Inflammatory macrophage treated with lipopolysaccharide for 4 hours (primary cell): ENCODE data around the gene FAM161B.
A peak's percentile ranks its signal among the peaks of the same experiment; 100 is the strongest.
"Not testable (repeated sequence)": the region's sequence is repeated elsewhere in the genome, so short reads cannot be mapped to it uniquely, and the experiment has no call there.

Source experiments
- DNase-seq: peaks from one replicate; pipeline ENCODE4 v3.0.0-alpha.2; 2020

Gene FAM161B

DNA sequence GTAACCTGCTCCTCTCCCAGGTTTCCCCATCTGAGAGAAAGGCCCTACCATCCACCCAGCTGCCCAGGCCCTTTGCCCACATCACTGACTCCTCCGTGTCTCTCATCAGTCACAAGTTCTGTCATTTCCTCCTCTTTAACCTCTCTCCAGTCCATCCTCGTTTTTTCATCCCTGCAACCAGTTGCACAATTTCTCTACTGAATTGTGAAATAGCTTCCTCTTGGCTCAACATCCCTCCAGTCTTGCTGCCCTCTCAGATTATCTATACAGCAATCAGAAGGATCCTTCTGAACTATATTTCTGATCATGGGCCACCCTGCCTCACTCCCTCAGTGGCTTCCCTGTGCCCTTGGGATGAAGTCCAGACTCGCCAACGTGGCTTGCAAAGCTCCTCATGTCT, 6.8 kb downstream of the FAM161B start:
- peak; percentile 86 for DNase-seq

DNA sequence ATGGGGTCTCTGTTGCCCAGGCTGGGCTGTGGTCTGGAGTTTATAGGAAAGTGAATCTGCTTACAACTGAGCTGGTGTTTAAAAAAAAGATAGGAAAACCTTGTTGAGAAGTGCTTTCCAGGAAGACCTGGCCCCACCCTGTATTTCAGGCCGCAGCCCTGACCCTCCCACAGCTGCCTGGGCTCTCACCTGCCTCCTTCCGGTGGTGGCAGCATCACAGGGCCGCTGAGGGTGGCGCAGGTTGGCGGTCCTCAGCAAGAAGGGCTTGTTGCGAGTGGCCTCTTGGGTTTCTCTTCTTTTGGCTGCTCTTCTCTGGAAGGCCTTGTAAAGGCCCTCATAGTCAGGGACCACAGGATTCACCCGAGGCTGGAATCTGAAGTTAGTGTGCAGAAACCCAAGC, 7.7 kb downstream of the FAM161B start:
- DNase-seq: no peak

DNA sequence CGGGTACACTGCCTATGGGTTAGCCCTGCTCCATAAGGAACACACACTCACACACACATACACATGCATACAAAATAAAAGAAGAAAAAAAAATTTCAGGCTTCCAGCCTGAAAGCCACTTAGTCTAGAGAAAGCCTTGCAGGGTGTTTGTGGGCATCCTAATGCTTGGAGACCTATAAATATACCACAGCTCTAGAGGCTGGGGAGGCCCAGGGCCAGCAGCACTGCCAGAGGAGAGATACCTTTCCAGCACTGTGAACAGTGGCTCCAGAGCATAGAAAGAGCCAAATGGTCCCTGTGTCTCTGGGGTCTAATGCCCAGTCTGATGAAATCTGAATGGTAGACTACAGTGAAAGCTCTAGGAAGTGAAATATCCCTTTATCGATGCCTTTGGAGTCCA, 12.9 kb downstream of the FAM161B start:
- DNase-seq: no peak

DNA sequence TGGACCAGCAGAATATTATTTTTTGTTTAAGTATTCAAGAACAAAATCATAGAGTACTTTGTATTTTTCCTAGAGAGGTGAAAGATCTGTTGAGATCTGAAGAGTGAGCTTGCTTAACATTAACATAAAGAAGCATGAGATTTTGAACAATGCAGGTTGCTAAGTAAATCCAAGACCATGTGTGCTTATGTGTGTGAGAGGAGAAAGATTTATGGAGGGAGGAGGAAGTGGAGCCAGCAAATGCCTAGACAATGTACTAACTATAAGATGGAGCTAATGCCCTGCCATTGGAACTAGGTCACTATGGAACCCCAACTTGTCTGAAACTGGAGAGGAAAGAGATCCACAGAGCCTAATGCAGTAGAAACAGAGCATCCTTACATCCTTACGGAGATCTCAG, 13.3 kb downstream of the FAM161B start:
- no peak for DNase-seq

DNA sequence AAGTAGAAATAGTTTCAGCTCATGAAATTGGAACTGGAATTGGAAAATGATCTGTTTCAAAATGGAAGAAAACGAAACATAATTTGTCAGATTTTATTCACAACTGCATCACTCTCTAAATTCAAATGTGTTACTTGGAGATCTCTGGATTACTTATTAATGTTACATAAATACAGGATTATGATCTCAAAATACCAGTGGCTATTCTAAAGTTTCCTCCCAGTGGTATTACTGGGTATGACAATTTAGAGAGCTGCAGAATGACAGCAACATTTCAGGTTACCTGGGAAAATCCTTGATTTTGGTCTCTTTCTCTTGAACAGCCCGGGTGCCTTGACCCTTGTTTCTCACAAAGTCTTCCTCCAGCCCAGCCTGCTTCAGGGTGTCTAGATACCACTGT, 14.2 kb downstream of the FAM161B start:
- DNase-seq: no peak

DNA sequence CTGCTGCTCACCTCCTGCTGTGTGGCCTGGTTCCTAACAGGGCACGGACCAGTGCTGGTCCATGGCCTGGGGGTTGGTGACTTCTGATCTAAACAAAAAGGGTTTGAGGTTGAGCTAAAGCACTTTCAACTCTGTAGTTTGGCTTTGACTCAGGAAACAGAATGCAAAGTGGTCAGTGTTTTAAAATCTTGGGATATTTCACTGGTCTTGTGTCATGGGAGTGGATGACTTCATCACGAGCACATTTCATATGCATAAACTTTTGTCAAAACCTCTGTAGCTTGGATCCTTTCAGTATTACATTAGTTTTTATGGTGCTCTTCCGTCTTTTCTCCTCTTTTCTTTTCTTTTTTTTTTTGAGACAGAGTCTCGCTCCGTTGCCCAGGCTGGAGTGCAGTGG, 25.6 kb downstream of the FAM161B start:
- DNase-seq: peak; percentile 33

DNA sequence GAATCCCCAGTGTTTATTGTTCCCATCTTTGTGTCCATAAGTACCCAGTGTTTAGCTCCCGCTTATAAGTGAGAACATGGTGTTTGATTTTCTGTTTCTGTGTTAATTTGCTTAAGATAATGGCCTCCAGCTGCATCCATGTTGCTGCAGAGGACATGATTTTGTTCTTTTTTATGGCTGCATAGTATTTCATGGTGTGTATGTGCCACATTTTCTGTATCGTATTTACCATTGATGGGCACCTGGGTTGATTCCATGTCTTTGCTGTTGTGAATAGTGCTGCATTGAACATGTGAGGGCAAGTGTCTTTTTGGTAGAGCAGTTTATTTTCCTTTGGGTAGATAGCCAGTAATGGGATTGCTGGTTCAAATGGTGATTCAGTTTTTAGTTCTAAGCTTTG, 30.4 kb downstream of the FAM161B start:
- DNase-seq: not testable (repeated sequence)

DNA sequence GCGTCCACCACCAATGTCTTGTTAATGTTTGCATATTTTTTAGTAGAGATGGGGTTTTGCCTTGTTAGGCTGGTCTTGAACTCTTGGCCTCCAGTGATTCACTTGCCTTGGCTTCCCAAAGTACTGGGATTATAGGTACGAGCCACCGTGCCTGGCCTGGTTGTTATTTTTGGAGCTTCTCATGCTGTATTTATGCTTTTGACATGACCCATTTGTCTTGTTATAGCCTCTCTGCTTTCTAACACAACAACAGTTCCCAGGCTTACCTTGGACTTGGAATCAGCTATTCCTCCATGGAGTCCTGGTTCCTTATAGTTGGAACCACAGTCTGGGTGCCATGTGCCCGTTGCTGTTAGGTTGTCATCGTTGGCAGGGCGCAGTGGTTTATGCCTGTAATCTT, 33.6 kb downstream of the FAM161B start:
- no peak for DNase-seq

DNA sequence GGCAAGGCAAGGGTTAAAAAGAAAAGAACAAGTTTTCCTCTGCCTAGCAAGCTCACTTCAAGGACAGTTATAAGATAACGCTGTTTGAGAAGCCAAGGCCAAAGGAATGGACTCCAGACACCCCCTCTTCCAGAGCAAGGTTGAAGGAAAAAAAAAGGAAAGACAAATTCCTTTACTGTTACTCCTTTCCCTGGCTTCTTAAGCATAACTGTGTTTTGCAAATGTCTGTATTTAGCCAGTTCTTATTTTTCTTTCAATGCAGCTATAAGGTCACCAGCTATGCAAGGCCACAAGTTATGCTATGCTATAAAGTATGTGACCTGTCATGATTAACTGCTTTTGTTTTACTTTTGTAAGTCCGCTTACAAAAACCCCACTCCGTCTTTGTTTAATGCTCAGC, 36.6 kb downstream of the FAM161B start:
- no peak for DNase-seq

DNA sequence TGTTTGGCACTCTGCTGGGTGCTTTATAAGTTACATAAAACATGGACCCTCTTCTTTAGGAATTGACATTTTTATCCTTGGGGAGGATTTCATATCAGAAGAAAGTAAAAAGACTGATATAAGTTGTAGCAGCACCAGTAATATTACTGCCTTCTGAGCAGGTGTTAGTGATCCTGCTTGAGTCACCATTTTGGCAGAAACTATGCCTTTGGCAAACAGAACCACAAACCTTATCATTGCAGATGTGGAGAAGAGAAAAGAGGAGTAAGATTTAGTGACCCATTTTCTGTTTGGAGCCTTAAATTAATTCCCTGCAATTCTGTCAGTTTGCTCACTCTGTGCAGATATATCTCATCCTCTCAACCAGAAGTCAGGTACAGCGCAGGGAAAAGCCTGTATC, 40.2 kb downstream of the FAM161B start:
- DNase-seq: no peak

DNA sequence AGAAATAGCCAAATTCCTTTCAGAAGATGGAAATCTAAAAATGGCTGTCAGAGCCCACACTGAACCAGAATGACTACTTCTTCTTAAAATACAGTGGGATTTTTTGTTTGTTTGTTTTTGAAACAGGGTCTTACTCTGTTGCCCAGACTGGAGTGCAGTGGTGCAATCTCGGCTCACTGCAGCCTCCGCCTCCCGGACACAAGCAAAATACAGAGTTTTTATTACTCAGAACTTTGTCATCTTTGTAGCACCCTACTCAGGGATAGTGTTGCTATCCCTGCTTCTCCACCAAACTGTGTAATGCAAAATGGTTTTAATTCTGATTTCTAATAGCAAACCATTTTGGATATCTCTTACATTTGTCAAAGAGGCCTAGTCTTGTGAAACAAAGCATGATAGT, 46.9 kb downstream of the FAM161B start:
- no peak for DNase-seq

DNA sequence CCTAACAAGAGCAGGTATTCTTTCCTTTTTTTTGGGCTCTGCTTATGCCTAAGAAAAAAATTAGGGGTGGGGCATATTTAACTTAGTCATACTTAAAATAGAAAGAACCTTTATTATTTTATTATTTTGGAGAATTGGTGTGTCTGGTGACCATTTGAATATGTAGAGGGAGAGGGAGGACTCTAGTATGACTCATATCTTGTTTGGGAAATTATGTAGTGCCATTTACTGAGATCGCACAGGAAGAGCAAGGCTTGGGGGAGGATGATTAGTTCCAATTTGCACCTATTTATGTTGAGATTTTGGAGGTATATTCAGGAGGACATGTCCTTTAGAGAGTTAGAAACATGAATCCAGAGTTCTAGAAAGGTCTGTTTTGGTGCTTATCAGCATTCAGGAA, 53.4 kb downstream of the FAM161B start:
- DNase-seq: peak; percentile 2

DNA sequence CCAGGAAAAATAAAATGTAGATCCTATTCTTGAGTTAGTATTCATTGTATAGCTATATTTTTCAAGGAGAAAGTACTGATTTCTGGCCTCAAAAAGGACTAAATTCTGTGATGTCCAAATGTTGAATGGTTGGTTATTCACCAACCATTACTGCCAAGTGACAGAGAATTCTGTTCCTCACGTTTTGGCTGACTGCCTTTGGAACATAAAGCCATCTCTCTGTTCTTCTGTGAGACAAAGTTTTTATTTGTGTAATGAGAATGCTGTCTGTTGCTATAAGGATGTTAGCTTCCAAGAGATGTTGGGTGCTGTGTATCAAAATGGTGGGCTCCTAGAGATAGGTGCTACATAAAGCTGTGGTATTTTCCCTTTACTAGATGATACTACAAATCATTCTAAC, 54.0 kb downstream of the FAM161B start:
- no peak for DNase-seq

DNA sequence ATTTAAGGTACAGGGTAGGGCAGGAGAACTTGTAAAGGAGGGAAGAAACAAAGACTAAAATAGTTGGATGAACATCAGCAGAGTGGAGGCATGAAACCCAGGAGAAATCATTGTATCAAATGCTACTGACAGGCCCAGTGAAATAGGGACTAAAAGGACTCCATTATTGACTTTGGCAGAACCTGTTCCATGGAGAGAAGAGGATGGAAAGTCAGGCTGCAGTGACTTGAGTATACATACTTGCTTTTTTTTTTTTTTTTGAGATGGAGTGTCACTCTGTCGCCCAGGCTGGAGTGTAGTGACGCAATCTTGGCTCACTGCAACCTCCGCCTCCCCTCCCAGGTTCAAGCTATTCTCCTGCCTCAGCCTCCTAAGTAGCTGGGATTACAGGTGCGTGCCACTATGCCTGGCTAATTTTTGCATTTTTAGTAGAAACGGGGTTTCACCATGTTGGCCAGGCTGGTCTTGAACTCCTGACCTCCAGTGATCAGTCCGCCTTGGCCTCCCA, 55.7 kb downstream of the FAM161B start:
- not testable (repeated sequence) for DNase-seq

DNA sequence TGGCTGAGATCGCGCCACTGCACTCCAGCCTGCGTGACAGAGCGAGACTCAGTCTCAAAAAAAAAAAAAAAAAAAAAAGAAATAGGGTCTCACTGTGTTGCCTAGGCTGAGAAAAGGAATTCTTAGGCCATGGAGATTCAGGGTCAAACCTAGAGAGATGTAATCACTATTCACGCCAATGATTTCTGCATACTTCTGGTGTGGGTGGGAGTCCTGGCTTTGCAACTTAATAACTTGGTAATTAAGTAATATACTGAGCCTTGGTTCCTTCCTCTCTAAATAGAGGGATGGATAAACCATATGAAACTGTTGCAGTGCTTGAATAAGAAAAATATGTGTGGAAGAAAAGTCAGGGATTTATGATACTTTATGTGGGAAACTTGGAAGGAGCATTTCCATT, 60.5 kb downstream of the FAM161B start:
- peak; percentile 55 for DNase-seq

DNA sequence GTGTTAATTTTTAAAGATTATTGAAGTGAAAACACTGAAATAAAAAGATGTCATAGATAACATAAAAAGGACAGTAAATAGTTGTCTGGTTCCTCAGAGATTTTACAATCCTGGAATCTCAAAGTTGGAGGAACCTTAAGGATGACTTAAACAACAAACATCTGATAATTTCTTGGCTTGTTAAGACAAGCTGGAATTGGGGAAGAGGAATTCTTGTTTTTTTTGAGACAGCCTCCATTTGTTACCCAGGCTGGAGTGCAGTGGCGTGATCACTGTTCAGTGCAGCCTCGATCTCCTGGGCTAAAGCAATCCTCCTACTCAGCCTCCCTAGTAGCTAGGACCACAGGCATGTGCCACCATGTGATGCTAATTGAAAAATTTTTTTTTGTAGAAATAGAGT, 60.9 kb downstream of the FAM161B start:
- peak; percentile 6 for DNase-seq

DNA sequence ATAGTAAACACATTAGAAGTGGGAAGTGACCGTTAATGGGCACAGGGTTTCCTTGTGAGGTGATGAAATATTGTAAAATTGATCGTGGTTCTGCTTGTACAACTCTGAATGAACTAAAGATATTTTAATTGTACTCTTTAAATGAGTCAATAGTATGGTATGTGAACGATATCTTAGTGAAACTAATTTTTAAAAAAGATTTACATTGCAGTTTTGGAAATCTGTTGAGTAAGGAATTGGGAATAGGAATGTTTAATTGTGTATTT, 61.5 kb downstream of the FAM161B start:
- DNase-seq: peak; percentile 67

DNA sequence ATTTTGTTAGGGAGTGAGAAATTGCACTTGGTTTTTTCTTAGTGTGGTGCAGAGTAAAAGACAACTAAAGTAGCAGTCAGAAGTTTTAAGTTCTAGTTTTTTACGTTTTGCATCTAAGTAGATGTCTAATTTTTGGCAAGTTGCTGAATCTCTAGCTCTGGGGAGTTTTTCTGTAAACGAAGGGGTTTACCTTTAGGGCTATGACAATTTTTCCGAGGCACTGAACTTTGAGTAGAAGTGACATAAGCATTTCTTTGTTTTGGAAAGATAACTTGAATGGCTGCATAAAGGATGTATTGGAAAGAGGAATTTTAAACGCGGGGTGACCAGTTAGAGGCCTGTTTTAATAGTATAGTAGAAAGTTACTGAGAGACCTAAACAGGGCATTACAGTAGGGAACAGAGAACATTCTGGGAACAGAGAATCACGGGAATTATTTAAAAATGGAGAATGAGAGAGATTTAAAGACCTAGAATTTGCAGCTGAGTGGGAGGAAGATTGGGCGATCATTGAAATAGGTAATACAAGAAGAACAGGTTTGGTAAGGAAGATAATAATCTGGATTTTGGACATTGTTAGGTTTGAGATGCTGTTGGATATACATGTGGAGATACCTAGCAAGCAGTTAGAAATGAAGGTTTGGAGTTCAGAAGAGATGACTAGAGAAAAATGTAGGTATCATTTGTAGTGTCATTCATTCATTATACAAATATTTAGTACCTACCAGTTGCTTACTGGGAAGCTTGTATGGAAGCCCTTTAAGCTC, 62.0 kb downstream of the FAM161B start:
- DNase-seq: no peak

DNA sequence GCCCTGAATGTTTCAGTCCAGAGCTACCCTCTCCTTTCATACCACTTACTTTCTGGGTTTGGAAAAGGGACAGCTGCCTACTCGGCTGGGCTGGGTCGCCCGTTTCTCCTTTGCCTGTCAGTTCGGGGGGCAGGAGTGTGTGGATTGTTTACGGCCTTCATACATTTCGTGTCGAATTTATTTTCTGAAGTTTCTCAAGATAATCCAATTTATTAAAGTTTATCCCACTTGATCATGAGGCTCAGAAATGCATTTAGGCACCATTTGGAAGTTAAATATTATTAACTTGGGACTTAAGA, 62.6 kb downstream of the FAM161B start:
- DNase-seq: no peak

DNA sequence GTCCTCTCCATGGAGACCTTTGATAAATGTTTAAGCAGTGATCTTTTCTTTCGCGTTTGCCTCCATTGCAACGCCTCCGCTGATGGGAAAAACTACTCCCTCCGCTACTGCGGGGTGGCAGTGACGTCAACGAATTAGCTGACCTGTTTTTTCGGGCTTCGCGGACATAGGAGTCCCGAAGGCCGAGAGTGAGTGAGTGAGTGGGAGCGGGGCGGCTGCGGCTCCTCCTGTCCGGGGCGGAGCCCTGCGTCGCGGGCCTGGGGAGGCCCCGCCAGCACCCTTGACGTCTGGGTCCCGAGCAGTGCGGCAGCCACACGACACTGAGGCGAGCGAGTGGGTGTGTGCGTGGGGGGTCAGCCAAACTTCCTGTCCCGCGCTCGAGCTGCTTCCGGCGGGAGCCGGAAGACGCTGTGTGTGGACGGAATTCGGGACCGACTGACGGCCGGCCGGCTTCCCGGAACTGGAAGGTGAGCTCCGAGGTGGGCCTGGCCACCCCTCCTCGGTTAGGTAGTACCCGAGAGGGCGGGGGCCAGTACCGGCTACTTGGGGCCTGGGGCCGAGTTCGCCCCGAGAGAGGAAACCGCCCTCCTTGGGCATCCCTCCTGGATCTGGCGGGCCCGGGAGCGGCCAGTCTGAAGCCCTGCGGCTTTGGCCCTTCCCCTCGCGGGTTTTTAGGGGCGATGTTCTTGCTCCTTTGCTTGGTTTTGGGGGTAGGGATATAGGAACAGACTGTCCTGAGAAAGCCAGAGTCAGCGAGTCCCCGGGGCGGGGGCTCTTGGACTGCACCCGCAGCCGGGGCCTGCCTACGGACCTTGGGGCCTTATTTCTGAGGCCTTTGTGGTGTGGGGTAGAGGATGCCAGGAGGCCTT, 63.2 kb downstream of the FAM161B start, which contains the start of gene ZNF410:
ZNF410 (plus strand) TSS at position 411 of the 869 bp plus-strand sequence. CDS start 5,317 bp downstream, outside the sequence.
- DNase-seq: peak; percentile 99

DNA sequence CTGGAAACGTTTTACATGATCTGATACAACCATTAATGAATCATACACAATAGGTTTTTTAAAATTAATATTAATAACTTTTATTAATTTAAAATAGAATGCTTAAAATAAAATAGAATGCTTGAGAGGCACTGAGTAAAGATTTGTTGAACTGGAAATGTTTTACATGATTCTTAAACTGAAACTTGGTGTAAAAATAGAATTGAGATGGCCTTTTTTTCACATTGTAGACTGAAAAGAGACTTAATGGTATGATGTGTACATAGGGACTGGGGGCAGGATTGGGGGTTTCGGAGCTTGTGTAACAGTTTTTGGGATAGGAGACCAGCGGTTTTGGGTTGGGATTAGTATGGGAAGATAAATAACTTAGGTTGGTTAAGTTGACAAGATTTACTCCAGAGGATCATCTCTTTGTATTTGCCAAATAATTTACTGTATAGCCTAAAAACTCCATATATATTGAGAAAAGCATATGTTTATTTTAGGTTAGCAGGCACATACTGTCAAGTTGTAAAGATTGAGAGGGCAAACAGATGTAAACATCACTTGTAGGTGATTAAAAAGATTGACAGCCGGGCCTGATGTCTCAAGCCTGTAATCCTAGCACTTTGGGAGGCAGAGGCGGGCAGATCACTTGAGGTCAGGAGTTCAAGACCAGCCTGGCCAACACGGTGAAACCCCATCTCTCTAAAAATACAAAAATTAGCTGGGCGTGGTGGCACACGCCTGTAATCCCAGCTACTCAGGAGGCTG, 65.3 kb downstream of the FAM161B start:
- no peak for DNase-seq
